A673 (cell line): ENCODE results near the gene NAV2. TPM values are rescaled to one million over a fixed set of nuclear protein-coding genes. Genes with fewer than 3 reads are reported as not detected.

Experiments
- BruUV-seq: library from RNA; stranded (reverse); fragments of 400-500 nt; replicated peaks from 2 replicates; lab custom pipeline; 2021; lab: Mats Ljungman, UMichigan
- CTCF ChIA-PET: fragments of 300-600 bp; sonication (Branson Sonifier 250); formaldehyde crosslinking; loops from one replicate; lab custom pipeline; 2022; ENCODE audit warnings: antibody characterized with exemption; lab: Charles Lee
- POLR2A ChIA-PET: fragments of 300-600 bp; sonication (Branson Sonifier 250); formaldehyde crosslinking; loops from one replicate; lab custom pipeline; 2022; ENCODE audit warnings: antibody characterized with exemption; ENCODE audit not compliant: low non-redundant PET; lab: Charles Lee
- DNase-seq: peaks from one replicate; pipeline ENCODE4 v3.0.0-alpha.2; 2015; ENCODE audit warnings: low spot score
- H3K27ac ChIP-seq: fragments of 200-600 bp; sonication (generic); 2 replicates; pipeline ENCODE4 v1.5.1; 2016; ENCODE audit warnings: mixed run types, low read depth, mild to moderate bottlenecking, mixed read lengths, antibody characterized with exemption, low read length; ENCODE audit not compliant: poor library complexity, severe bottlenecking
- H3K27me3 ChIP-seq: fragments of 200-600 bp; sonication (generic); replicated peaks from 2 replicates; pipeline ENCODE4 v1.6.1; 2017; ENCODE audit warnings: mixed run types, low read depth, mild to moderate bottlenecking, mixed read lengths, antibody characterized with exemption, low read length; ENCODE audit not compliant: insufficient read depth, poor library complexity
- H3K36me3 ChIP-seq: fragments of 200-600 bp; sonication (generic); 2 replicates; pipeline ENCODE4 v1.6.1; 2016; ENCODE audit warnings: mixed run types, mild to moderate bottlenecking, mixed read lengths, antibody characterized with exemption, low read length; ENCODE audit not compliant: insufficient read depth, poor library complexity, severe bottlenecking
- H3K4me1 ChIP-seq: fragments of 200-600 bp; sonication (generic); 2 replicates; pipeline ENCODE4 v1.6.1; 2017; ENCODE audit warnings: mixed run types, mild to moderate bottlenecking, mixed read lengths, antibody characterized with exemption, low read length; ENCODE audit not compliant: insufficient read depth, poor library complexity, severe bottlenecking
- H3K4me3 ChIP-seq: fragments of 200-600 bp; sonication (generic); 2 replicates; pipeline ENCODE4 v1.5.1; 2016; ENCODE audit warnings: low read depth, mixed run types, mild to moderate bottlenecking, mixed read lengths, low read length; ENCODE audit not compliant: poor library complexity, severe bottlenecking
- H3K9me3 ChIP-seq: fragments of 200-600 bp; sonication (generic); 2 replicates; pipeline ENCODE4 v1.6.1; 2016; ENCODE audit warnings: mixed run types, low read depth, mild to moderate bottlenecking, mixed read lengths, antibody characterized with exemption, low read length; ENCODE audit not compliant: poor library complexity, severe bottlenecking
- CTCF ChIP-seq: fragments of 300-800, 200-600 bp; sonication (generic); conservative IDR thresholded peaks from 2 replicates; pipeline ENCODE4 v1.5.1; 2017; ENCODE audit warnings: low read depth, mild to moderate bottlenecking, antibody characterized with exemption, low read length, moderate library complexity, mixed read lengths
- EZH2 ChIP-seq: fragments of 200-600 bp; sonication (generic); IDR thresholded peaks from 2 replicates; pipeline ENCODE4 v1.6.1; 2017; ENCODE audit warnings: borderline replicate concordance, low read depth, mild to moderate bottlenecking, mixed read lengths, antibody characterized with exemption, low read length; ENCODE audit not compliant: poor library complexity, severe bottlenecking
- intact Hi-C: fragments of 100-400 bp; cut with micrococcal nuclease; formaldehyde crosslinking; loops from one replicate; pipeline ENCODE4 v1.10.0; 2022; ENCODE audit not compliant: unreplicated experiment
- total RNA-seq: library from RNA; stranded (reverse); gene quantifications from 2 replicates; pipeline ENCODE4 v1.2.3, GENCODE V29; 2021

The NAV2 gene
- total RNA-seq, 1 experiment from 2014 or later = not detected

GRCh38 chr11:20070459-20070858, 357.8 kb downstream of the NAV2 start:
- no peak overlapping the region for H3K27ac ChIP-seq
- BruUV-seq = no TSS peak
- no peaks in the 10 kb centered on the region for H3K4me1 ChIP-seq
- no peak for DNase-seq
- no peaks in the 10 kb centered on the region for H3K27me3 ChIP-seq
- no peaks in the 10 kb centered on the region for H3K9me3 ChIP-seq
- TF ChIP-seq CTCF (no peak), EZH2 (no peak)
- H3K36me3 ChIP-seq = no peaks in the 10 kb centered on the region
- ChIA-PET CTCF (no interaction called here), POLR2A (no interaction called here)
- H3K4me3 ChIP-seq = no peak overlapping the region
- intact Hi-C loops = no loop called here

GRCh38 chr11:20075627-20076026, 363.0 kb downstream of the NAV2 start:
- H3K4me3 ChIP-seq = no peak overlapping the region
- H3K9me3 ChIP-seq = no peaks in the 10 kb centered on the region
- H3K36me3 ChIP-seq = no peaks in the 10 kb centered on the region
- POLR2A ChIA-PET = no interaction called here
- DNase-seq = no peak
- TF ChIP-seq CTCF (no peak), EZH2 (no peak)
- no peaks in the 10 kb centered on the region for H3K4me1 ChIP-seq
- H3K27me3 ChIP-seq = no peaks in the 10 kb centered on the region
- no peak overlapping the region for H3K27ac ChIP-seq
- CTCF ChIA-PET = no interaction called here
- no TSS peak for BruUV-seq
- intact Hi-C loops = no loop called here

GRCh38 chr11:20078846-20079245, 366.2 kb downstream of the NAV2 start:
- no peaks in the 10 kb centered on the region for H3K4me1 ChIP-seq
- no peak for DNase-seq
- ChIA-PET POLR2A (no interaction called here), CTCF (no interaction called here)
- no peak overlapping the region for H3K4me3 ChIP-seq
- no peaks in the 10 kb centered on the region for H3K36me3 ChIP-seq
- TF ChIP-seq CTCF (no peak), EZH2 (no peak)
- no peaks in the 10 kb centered on the region for H3K27me3 ChIP-seq
- H3K9me3 ChIP-seq = no peaks in the 10 kb centered on the region
- H3K27ac ChIP-seq = no peak overlapping the region
- BruUV-seq = no TSS peak
- intact Hi-C loops = no loop called here
